ENCODE results near the gene CD248. TPM values are rescaled to one million over a fixed set of nuclear protein-coding genes. Genes with fewer than 3 reads are reported as not detected.

The CD248 gene
- not detected in 5 replicates for total RNA-seq (2022; extraction: Qiagen RNA extraction; ENCODE audit: low read depth)

GRCh38 chr11:66316849-66317251, at the start of gene CD248:
Gene CD248, minus strand, starts transcription at chr11:66317044. Its CDS starts 17 bp downstream, at chr11:66317027.

GRCh38 chr11:66347425-66348276, 30.8 kb upstream of the CD248 start, which contains the start of gene B4GAT1:
Gene B4GAT1, minus strand, starts transcription at chr11:66347629. Its CDS starts 84 bp downstream, at chr11:66347545.

GRCh38 chr11:66344550-66345315, 27.9 kb upstream of the CD248 start, which contains the start of gene BRMS1:
Gene BRMS1, minus strand, starts transcription at chr11:66345104. Its CDS starts 2,870 bp downstream, at chr11:66342234.

GRCh38 chr11:66336234-66337102, 19.6 kb upstream of the CD248 start, which contains the start of gene RIN1:
Gene RIN1, minus strand, starts transcription at chr11:66336434. Its CDS starts 32 bp downstream, at chr11:66336402.

GRCh38 chr11:66291706-66292542, 24.9 kb downstream of the CD248 start, which contains the start of gene TMEM151A:
Gene TMEM151A, plus strand, starts transcription at chr11:66291894. Its CDS starts 120 bp downstream, at chr11:66292014.

GRCh38 chr11:66288671-66289547, 27.9 kb downstream of the CD248 start, which contains the start of gene YIF1A:
Gene YIF1A, minus strand, starts transcription at chr11:66289143. Its CDS starts 158 bp downstream, at chr11:66288985.

GRCh38 chr11:66277471-66278362, 39.1 kb downstream of the CD248 start, which contains the start of gene CNIH2:
Gene CNIH2, plus strand, starts transcription at chr11:66278175. Its CDS starts 282 bp downstream, at chr11:66278457.

GRCh38 chr11:66268244-66268951, 48.4 kb downstream of the CD248 start, which contains the start of gene RAB1B:
Gene RAB1B, plus strand, starts transcription at chr11:66268639. Its CDS starts 41 bp downstream, at chr11:66268680.

Other genes with a start within 250 kb of the CD248 start
- 54.8 to 98.9 TPM (median 79.2 TPM) in 5 replicates for gene PACS1, start 246.8 kb downstream of the CD248 start, total RNA-seq (2022; extraction: Qiagen RNA extraction; ENCODE audit: low read depth)
- 29.5 to 52.1 TPM (median 46.6 TPM) in 5 replicates for gene KLC2, start 59.3 kb downstream of the CD248 start, total RNA-seq (2022; extraction: Qiagen RNA extraction; ENCODE audit: low read depth)
- gene RAB1B, start 48.4 kb downstream of the CD248 start, total RNA-seq (2022; extraction: Qiagen RNA extraction; ENCODE audit: low read depth): 103 to 154 TPM (median 150 TPM) in 5 replicates
- gene CNIH2, start 38.9 kb downstream of the CD248 start, total RNA-seq (2022; extraction: Qiagen RNA extraction; ENCODE audit: low read depth): 0.88 to 2.7 TPM (median 1.7 TPM) in 5 replicates
- gene YIF1A, start 27.9 kb downstream of the CD248 start, total RNA-seq (2022; extraction: Qiagen RNA extraction; ENCODE audit: low read depth): 84.4 to 117 TPM (median 115 TPM) in 5 replicates
- gene TMEM151A, start 25.1 kb downstream of the CD248 start, total RNA-seq (2022; extraction: Qiagen RNA extraction; ENCODE audit: low read depth): 1.2 to 4.3 TPM (median 3.5 TPM) in 5 replicates
- gene RIN1, start 19.4 kb upstream of the CD248 start, total RNA-seq (2022; extraction: Qiagen RNA extraction; ENCODE audit: low read depth): 26.3 to 36.8 TPM (median 35.7 TPM) in 5 replicates
- 68.8 to 102 TPM (median 87.9 TPM) in 5 replicates for gene BRMS1, start 28.1 kb upstream of the CD248 start, total RNA-seq (2022; extraction: Qiagen RNA extraction; ENCODE audit: low read depth)
- 11.0 to 19.7 TPM (median 18.7 TPM) in 5 replicates for gene B4GAT1, start 30.6 kb upstream of the CD248 start, total RNA-seq (2022; extraction: Qiagen RNA extraction; ENCODE audit: low read depth)
- 2.5 to 5.8 TPM (median 5.7 TPM) in 5 replicates for gene SLC29A2, start 54.7 kb upstream of the CD248 start, total RNA-seq (2022; extraction: Qiagen RNA extraction; ENCODE audit: low read depth)
- gene NPAS4, start 104.0 kb upstream of the CD248 start, total RNA-seq (2022; extraction: Qiagen RNA extraction; ENCODE audit: low read depth): not detected in 5 replicates
- gene MRPL11, start 121.8 kb upstream of the CD248 start, total RNA-seq (2022; extraction: Qiagen RNA extraction; ENCODE audit: low read depth): 81.3 to 121 TPM (median 106 TPM) in 5 replicates
- 3.1 to 6.5 TPM (median 5.5 TPM) in 5 replicates for gene PELI3, start 149.9 kb upstream of the CD248 start, total RNA-seq (2022; extraction: Qiagen RNA extraction; ENCODE audit: low read depth)
- gene DPP3, start 163.4 kb upstream of the CD248 start, total RNA-seq (2022; extraction: Qiagen RNA extraction; ENCODE audit: low read depth): 49.5 to 57.7 TPM (median 55.3 TPM) in 5 replicates
- 7.7 to 11.6 TPM (median 9.6 TPM) in 5 replicates for gene BBS1, start 193.6 kb upstream of the CD248 start, total RNA-seq (2022; extraction: Qiagen RNA extraction; ENCODE audit: low read depth)
- gene ZDHHC24, start 229.0 kb upstream of the CD248 start, total RNA-seq (2022; extraction: Qiagen RNA extraction; ENCODE audit: low read depth): 5.8 to 15.5 TPM (median 14.5 TPM) in 5 replicates
- 0.15 TPM in 1 of 5 replicates, not detected in the others for gene ACTN3, start 229.9 kb upstream of the CD248 start, total RNA-seq (2022; extraction: Qiagen RNA extraction; ENCODE audit: low read depth)

All from A549 treated with ZK216348 at 1 μM for 4 hours (cell line).